ENCODE measurements around the gene MTMR1. TPM values are rescaled to one million over a fixed set of nuclear protein-coding genes. Genes with fewer than 3 reads are reported as not detected.
A peak's percentile ranks its signal among the peaks of the same experiment; 100 is the strongest.

Gene MTMR1
- total RNA-seq, 1 experiment from 2014 or later = 41.3 TPM

- BruUV-seq (replicated peaks) = no TSS peak
- H4K20me1 ChIP-seq (ENCODE audit: insufficient read depth) = no peaks in the 10 kb centered on the region
- H3K27me3 ChIP-seq (ENCODE audit: insufficient read depth, low read depth) = no peaks in the 10 kb centered on the region
- H2AFZ ChIP-seq = no peak overlapping the region
- no peaks in the 10 kb centered on the region for H3F3A ChIP-seq (ENCODE audit: insufficient read depth, low read depth)
- no peak overlapping the region for H3K4me3 ChIP-seq
- H3K9me2 ChIP-seq (ENCODE audit: insufficient read depth) = no peaks in the 10 kb centered on the region
- peaks cover 45% of the 10 kb centered on the region for H3K36me3 ChIP-seq (ENCODE audit: low read depth)
- intact Hi-C loops (cut with micrococcal nuclease; ENCODE audit: unreplicated experiment) = no loop called here
- CTCF ChIA-PET = no interaction called here
- H3K27ac ChIP-seq = no peak overlapping the region
- DNase-seq = peak in 1 of 2 experiments; percentile 49
- POLR2A ChIA-PET (ENCODE audit: unreplicated experiment) = no interaction called here
- peaks cover 7% of the 10 kb centered on the region; the same call in 1 of the 2 replicates for H3K4me1 ChIP-seq (replicated peaks; ENCODE audit: insufficient read depth)
- H3K9me3 ChIP-seq (ENCODE audit: insufficient read depth, low read depth) = no peaks in the 10 kb centered on the region
- H3K79me2 ChIP-seq (ENCODE audit: low read depth) = no peaks in the 10 kb centered on the region
- TF ChIP-seq EZH2 (IDR thresholded peaks at IDR 0.05; ENCODE audit: low read depth) = no peak
- TF ChIP-seq CTCF (conservative IDR thresholded peaks at IDR 0.05) = no peak
- H3K4me2 ChIP-seq = no peak overlapping the region
Measured at GRCh38 chrX:150731795-150732194, 38.6 kb downstream of the MTMR1 start.

GRCh38 chrX:150736475-150736874 lies 43.3 kb downstream of the MTMR1 start:
- BruUV-seq (replicated peaks) = no TSS peak
- Histone ChIP-seq H2AFZ (no peak overlapping the region), H3K4me1 (replicated peaks; ENCODE audit: insufficient read depth) (peaks cover 1% of the 10 kb centered on the region; the same call in 1 of the 2 replicates), H3K4me2 (no peak overlapping the region), H3K4me3 (no peak overlapping the region), H3K79me2 (ENCODE audit: low read depth) (no peaks in the 10 kb centered on the region), H3K27me3 (ENCODE audit: insufficient read depth, low read depth) (no peaks in the 10 kb centered on the region), H4K20me1 (ENCODE audit: insufficient read depth) (no peaks in the 10 kb centered on the region), H3K27ac (no peak overlapping the region), H3K9me3 (ENCODE audit: insufficient read depth, low read depth) (no peaks in the 10 kb centered on the region), H3K36me3 (ENCODE audit: low read depth) (peaks cover 19% of the 10 kb centered on the region), H3F3A (ENCODE audit: insufficient read depth, low read depth) (no peaks in the 10 kb centered on the region), H3K9me2 (ENCODE audit: insufficient read depth) (no peaks in the 10 kb centered on the region)
- intact Hi-C loops (cut with micrococcal nuclease; ENCODE audit: unreplicated experiment) = no loop called here
- DNase-seq = no peak
- TF ChIP-seq EZH2 (IDR thresholded peaks at IDR 0.05; ENCODE audit: low read depth) (no peak), CTCF (conservative IDR thresholded peaks at IDR 0.05) (no peak)
- CTCF ChIA-PET = no interaction called here
- POLR2A ChIA-PET (ENCODE audit: unreplicated experiment) = no interaction called here

GRCh38 chrX:150752124-150752523 lies 58.9 kb downstream of the MTMR1 start:
- H2AFZ ChIP-seq = no peak overlapping the region
- no peaks in the 10 kb centered on the region for H3K79me2 ChIP-seq (ENCODE audit: low read depth)
- no TSS peak for BruUV-seq (replicated peaks)
- intact Hi-C loops (cut with micrococcal nuclease; ENCODE audit: unreplicated experiment) = no loop called here
- H3K9me3 ChIP-seq (ENCODE audit: insufficient read depth, low read depth) = no peaks in the 10 kb centered on the region
- 0 out of 2 replicates have a peak, but pooled peaks cover 21% of the 10 kb centered on the region for H3K36me3 ChIP-seq (ENCODE audit: low read depth)
- H3K27ac ChIP-seq = no peak overlapping the region
- H3K4me1 ChIP-seq (replicated peaks; ENCODE audit: insufficient read depth) = no peaks in the 10 kb centered on the region
- H3K9me2 ChIP-seq (ENCODE audit: insufficient read depth) = no peaks in the 10 kb centered on the region
- H3K4me3 ChIP-seq = no peak overlapping the region
- no peak overlapping the region for H3K4me2 ChIP-seq
- POLR2A ChIA-PET (ENCODE audit: unreplicated experiment) = no interaction called here
- H3F3A ChIP-seq (ENCODE audit: insufficient read depth, low read depth) = 0 out of 2 replicates have a peak, but pooled peaks cover 6% of the 10 kb centered on the region
- DNase-seq = no peak
- no peaks in the 10 kb centered on the region for H4K20me1 ChIP-seq (ENCODE audit: insufficient read depth)
- TF ChIP-seq EZH2 (IDR thresholded peaks at IDR 0.05; ENCODE audit: low read depth) (no peak), CTCF (conservative IDR thresholded peaks at IDR 0.05) (no peak)
- H3K27me3 ChIP-seq (ENCODE audit: insufficient read depth, low read depth) = no peaks in the 10 kb centered on the region
- CTCF ChIA-PET = no interaction called here

Data from PC-9 (cell line).